ENCODE measurements around the gene TMEM128.
"Not testable (repeated sequence)": the region's sequence is repeated elsewhere in the genome, so short reads cannot be mapped to it uniquely, and the experiment has no call there.

TMEM128 gene

DNA sequence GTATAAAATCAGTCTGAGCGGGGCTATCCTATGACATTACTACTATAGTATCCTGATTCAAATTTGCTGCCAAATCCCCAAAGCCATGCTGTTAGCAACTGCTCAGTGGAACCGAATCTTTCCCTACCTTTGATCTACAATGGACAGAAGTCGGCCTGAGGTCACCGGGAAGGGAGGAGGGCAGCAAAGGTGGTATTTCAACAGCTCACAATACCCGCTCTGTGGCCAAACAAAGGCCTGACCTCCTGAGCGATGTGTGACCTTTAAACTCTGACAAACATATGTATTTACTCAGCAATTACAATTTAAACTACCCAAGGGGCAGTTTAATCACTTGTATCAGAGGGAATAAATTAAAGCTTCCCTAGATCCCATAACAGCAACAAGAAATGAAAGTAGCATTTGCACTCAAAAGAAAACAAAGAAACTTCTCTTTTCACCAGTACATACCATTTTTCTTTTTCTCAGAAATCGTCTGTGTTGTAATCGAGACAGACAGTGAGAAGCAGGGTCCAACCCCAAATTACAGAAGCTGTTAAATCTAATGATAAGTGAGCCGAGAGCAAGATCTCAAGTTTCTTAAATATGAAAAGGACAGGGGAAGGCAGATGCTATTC is 11.6 kb upstream of the TMEM128 start:
- Histone ChIP-seq H3K27me3 (replicated peaks; ENCODE audit: insufficient read depth, low read length) (no peaks in the 10 kb centered on the region), H3K4me1 (ENCODE audit: low read length) (no peaks in the 10 kb centered on the region), H3K9me3 (replicated peaks; ENCODE audit: insufficient read depth, low read length) (no peaks in the 10 kb centered on the region), H3K4me3 (ENCODE audit: low read length) (no peak overlapping the region), H3K9ac (ENCODE audit: low read length) (no peak overlapping the region), H4K20me1 (ENCODE audit: insufficient read depth, low read length) (no peaks in the 10 kb centered on the region), H3K79me2 (ENCODE audit: low read length) (no peaks in the 10 kb centered on the region), H3F3A (ENCODE audit: insufficient read depth, low read length) (no peaks in the 10 kb centered on the region), H3K36me3 (replicated peaks; ENCODE audit: insufficient read depth, low read length) (no peaks in the 10 kb centered on the region), H3K27ac (ENCODE audit: low read length) (no peak overlapping the region), H3K9me2 (replicated peaks; ENCODE audit: insufficient read depth, low read length) (no peaks in the 10 kb centered on the region), H3K4me2 (ENCODE audit: low read depth, low read length) (0 out of 2 replicates have a peak overlapping the region, but pooled peaks have one; percentile 7), H2AFZ (ENCODE audit: low read length) (0 out of 2 replicates have a peak overlapping the region, but pooled peaks have one; percentile 28)
- no peak for DNase-seq
- TF ChIP-seq EZH2phosphoT487 (IDR thresholded peaks at IDR 0.05; ENCODE audit: low read length) (no peak), EZH2 (optimal IDR thresholded peaks at IDR 0.05; ENCODE audit: low read depth, low read length) (no peak)
- TF ChIP-seq, protein P1, sequence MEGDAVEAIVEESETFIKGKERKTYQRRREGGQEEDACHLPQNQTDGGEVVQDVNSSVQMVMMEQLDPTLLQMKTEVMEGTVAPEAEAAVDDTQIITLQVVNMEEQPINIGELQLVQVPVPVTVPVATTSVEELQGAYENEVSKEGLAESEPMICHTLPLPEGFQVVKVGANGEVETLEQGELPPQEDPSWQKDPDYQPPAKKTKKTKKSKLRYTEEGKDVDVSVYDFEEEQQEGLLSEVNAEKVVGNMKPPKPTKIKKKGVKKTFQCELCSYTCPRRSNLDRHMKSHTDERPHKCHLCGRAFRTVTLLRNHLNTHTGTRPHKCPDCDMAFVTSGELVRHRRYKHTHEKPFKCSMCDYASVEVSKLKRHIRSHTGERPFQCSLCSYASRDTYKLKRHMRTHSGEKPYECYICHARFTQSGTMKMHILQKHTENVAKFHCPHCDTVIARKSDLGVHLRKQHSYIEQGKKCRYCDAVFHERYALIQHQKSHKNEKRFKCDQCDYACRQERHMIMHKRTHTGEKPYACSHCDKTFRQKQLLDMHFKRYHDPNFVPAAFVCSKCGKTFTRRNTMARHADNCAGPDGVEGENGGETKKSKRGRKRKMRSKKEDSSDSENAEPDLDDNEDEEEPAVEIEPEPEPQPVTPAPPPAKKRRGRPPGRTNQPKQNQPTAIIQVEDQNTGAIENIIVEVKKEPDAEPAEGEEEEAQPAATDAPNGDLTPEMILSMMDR (IDR thresholded peaks at IDR 0.05; ENCODE audit: low read length) = no peak

DNA sequence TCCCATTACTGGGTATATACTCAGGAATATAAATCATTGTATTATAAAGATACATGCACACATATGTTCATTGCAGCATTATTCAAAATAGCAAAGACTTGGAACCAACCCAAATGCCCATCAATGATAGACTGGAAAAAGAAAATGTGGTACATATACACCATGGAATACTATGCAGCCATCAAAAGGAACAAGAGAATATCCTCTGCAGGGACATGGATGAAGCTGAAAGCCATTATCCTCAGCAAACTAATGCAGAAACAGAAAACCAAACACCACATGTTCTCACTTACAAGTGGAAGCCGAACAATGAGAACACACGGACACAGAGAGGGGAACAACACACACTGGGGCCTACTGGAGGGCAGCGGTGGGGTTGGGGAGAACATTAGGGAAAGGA is 9.7 kb upstream of the TMEM128 start:
- H3K27ac ChIP-seq (ENCODE audit: low read length); H3K4me1 ChIP-seq (ENCODE audit: low read length); H3K9me3 ChIP-seq (replicated peaks; ENCODE audit: insufficient read depth, low read length); H3K36me3 ChIP-seq (replicated peaks; ENCODE audit: insufficient read depth, low read length); H2AFZ ChIP-seq (ENCODE audit: low read length); H3F3A ChIP-seq (ENCODE audit: insufficient read depth, low read length); H4K20me1 ChIP-seq (ENCODE audit: insufficient read depth, low read length); DNase-seq; H3K4me2 ChIP-seq (ENCODE audit: low read depth, low read length); H3K27me3 ChIP-seq (replicated peaks; ENCODE audit: insufficient read depth, low read length); H3K4me3 ChIP-seq (ENCODE audit: low read length); H3K79me2 ChIP-seq (ENCODE audit: low read length); H3K9ac ChIP-seq (ENCODE audit: low read length); H3K9me2 ChIP-seq (replicated peaks; ENCODE audit: insufficient read depth, low read length): not testable (repeated sequence)

GRCh38 chr4:4256799-4257198 is 8.8 kb upstream of the TMEM128 start:
- Histone ChIP-seq H3K4me2 (ENCODE audit: low read depth, low read length) (no peak overlapping the region), H3K4me1 (ENCODE audit: low read length) (no peaks in the 10 kb centered on the region)
- DNase-seq = peak; percentile 18

DNA sequence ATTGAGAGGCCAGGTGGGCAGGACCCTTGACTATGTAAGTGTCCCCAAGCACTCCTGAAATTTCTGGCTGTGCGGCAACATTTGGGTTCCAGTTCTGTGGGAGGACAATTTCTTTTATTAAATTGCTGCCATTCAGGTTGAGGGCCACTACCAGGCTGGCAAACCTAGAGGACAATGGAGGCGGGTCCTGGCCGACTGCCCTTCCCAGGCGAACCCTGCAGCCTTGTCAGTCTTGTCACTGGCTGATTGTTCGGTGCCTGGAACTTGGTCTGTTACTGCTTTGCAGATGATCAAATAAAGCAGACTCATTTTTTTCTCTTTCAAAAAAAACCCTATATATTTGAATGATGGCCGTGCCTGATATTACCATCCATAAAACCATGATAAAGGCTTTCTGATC is 6.6 kb upstream of the TMEM128 start:
- Histone ChIP-seq H3K79me2 (ENCODE audit: low read length) (no peaks in the 10 kb centered on the region), H3K4me2 (ENCODE audit: low read depth, low read length) (no peak overlapping the region), H3K36me3 (replicated peaks; ENCODE audit: insufficient read depth, low read length) (no peaks in the 10 kb centered on the region), H3K4me1 (ENCODE audit: low read length) (no peaks in the 10 kb centered on the region), H3F3A (ENCODE audit: insufficient read depth, low read length) (no peaks in the 10 kb centered on the region), H4K20me1 (ENCODE audit: insufficient read depth, low read length) (no peaks in the 10 kb centered on the region), H2AFZ (ENCODE audit: low read length) (no peak overlapping the region), H3K9me3 (replicated peaks; ENCODE audit: insufficient read depth, low read length) (no peaks in the 10 kb centered on the region), H3K27me3 (replicated peaks; ENCODE audit: insufficient read depth, low read length) (peaks cover 14% of the 10 kb centered on the region), H3K27ac (ENCODE audit: low read length) (no peak overlapping the region), H3K9me2 (replicated peaks; ENCODE audit: insufficient read depth, low read length) (no peaks in the 10 kb centered on the region), H3K9ac (ENCODE audit: low read length) (no peak overlapping the region), H3K4me3 (ENCODE audit: low read length) (no peak overlapping the region)
- no peak for DNase-seq
- no peak for TF ChIP-seq EZH2 (optimal IDR thresholded peaks at IDR 0.05; ENCODE audit: low read depth, low read length)
- TF ChIP-seq, protein P1 (IDR thresholded peaks at IDR 0.05; ENCODE audit: low read length) = no peak
- no peak for TF ChIP-seq EZH2phosphoT487 (IDR thresholded peaks at IDR 0.05; ENCODE audit: low read length)

More at GRCh38 chr4:4256799-4257198, 8.8 kb upstream of the TMEM128 start:
- H3F3A ChIP-seq (ENCODE audit: insufficient read depth, low read length) = no peaks in the 10 kb centered on the region
- H3K9me2 ChIP-seq (replicated peaks; ENCODE audit: insufficient read depth, low read length) = no peaks in the 10 kb centered on the region
- TF ChIP-seq EZH2 (optimal IDR thresholded peaks at IDR 0.05; ENCODE audit: low read depth, low read length) = no peak
- TF ChIP-seq, protein P1 (IDR thresholded peaks at IDR 0.05; ENCODE audit: low read length) = no peak
- no peak for TF ChIP-seq EZH2phosphoT487 (IDR thresholded peaks at IDR 0.05; ENCODE audit: low read length)
- no peaks in the 10 kb centered on the region for H3K36me3 ChIP-seq (replicated peaks; ENCODE audit: insufficient read depth, low read length)
- no peaks in the 10 kb centered on the region for H3K79me2 ChIP-seq (ENCODE audit: low read length)
- no peak overlapping the region for H3K4me3 ChIP-seq (ENCODE audit: low read length)
- H2AFZ ChIP-seq (ENCODE audit: low read length) = no peak overlapping the region
- H3K9me3 ChIP-seq (replicated peaks; ENCODE audit: insufficient read depth, low read length) = no peaks in the 10 kb centered on the region
- H3K9ac ChIP-seq (ENCODE audit: low read length) = no peak overlapping the region
- peaks cover 3% of the 10 kb centered on the region; the same call in 1 of the 2 replicates for H3K27me3 ChIP-seq (replicated peaks; ENCODE audit: insufficient read depth, low read length)
- H3K27ac ChIP-seq (ENCODE audit: low read length) = no peak overlapping the region
- H4K20me1 ChIP-seq (ENCODE audit: insufficient read depth, low read length) = no peaks in the 10 kb centered on the region
